Measurements from ENCODE around the gene AUTS2.

AUTS2 gene

GRCh38 chr7:69588773-69589172 lies 9.5 kb upstream of the AUTS2 start (continued):
- TF ChIP-seq HOXD13 (CRISPR knock-in tag; IDR thresholded peaks at IDR 0.05; ENCODE audit: borderline replicate concordance) = no peak
- TF ChIP-seq SALL2 (tag by site-specific recombination; IDR thresholded peaks at IDR 0.05; ENCODE audit: borderline replicate concordance) = no peak
- peak; percentile 62 for TF ChIP-seq HIC1 (tag by site-specific recombination; IDR thresholded peaks at IDR 0.05)
- no peak for TF ChIP-seq ZNF518A (tag by site-specific recombination; conservative IDR thresholded peaks at IDR 0.05; ENCODE audit: low read depth)
- 0 out of 2 replicates have a peak, but pooled peaks have one; percentile 57 for TF ChIP-seq ZSCAN30 (tag by site-specific recombination; IDR thresholded peaks at IDR 0.05)
- TF ChIP-seq ZNF701 (tag by site-specific recombination; IDR thresholded peaks at IDR 0.05) = no peak
- no peak for TF ChIP-seq RBAK (tag by site-specific recombination; IDR thresholded peaks at IDR 0.05)
- 0 out of 2 replicates have a peak, but pooled peaks have one; percentile 21 for TF ChIP-seq KLF10 (tag by site-specific recombination; IDR thresholded peaks at IDR 0.05)
- no peak for TF ChIP-seq ZBTB26 (tag by site-specific recombination; optimal IDR thresholded peaks at IDR 0.05)
- TF ChIP-seq ZNF585B (tag by site-specific recombination; IDR thresholded peaks at IDR 0.05) = no peak
- no peak for TF ChIP-seq ZNF350 (tag by site-specific recombination; IDR thresholded peaks at IDR 0.05)
- TF ChIP-seq ZNF266 (tag by site-specific recombination; IDR thresholded peaks at IDR 0.05; ENCODE audit: low read depth) = no peak
- TF ChIP-seq ZNF529 (tag by site-specific recombination; IDR thresholded peaks at IDR 0.05; ENCODE audit: insufficient replicate concordance) = no peak
- TF ChIP-seq ZNF214 (tag by site-specific recombination; IDR thresholded peaks at IDR 0.05; ENCODE audit: borderline replicate concordance) = no peak
- peak; percentile 85 for TF ChIP-seq ZNF366 (tag by site-specific recombination; conservative IDR thresholded peaks at IDR 0.05)
- TF ChIP-seq HOXA7 (CRISPR knock-in tag; IDR thresholded peaks at IDR 0.05; ENCODE audit: borderline replicate concordance) = no peak
- TF ChIP-seq ZBTB1 (tag by site-specific recombination; IDR thresholded peaks at IDR 0.05) = no peak
- no peak for TF ChIP-seq PRDM2 (tag by site-specific recombination; IDR thresholded peaks at IDR 0.05; ENCODE audit: borderline replicate concordance)
- no peak for TF ChIP-seq BCL11A (tag by site-specific recombination; IDR thresholded peaks at IDR 0.05; ENCODE audit: low read depth)
- no peak for TF ChIP-seq ZBTB44 (tag by site-specific recombination; IDR thresholded peaks at IDR 0.05)
- no peak for TF ChIP-seq ZNF560 (tag by site-specific recombination; IDR thresholded peaks at IDR 0.05; ENCODE audit: borderline replicate concordance)
- no peak for TF ChIP-seq TCF7L2 (IDR thresholded peaks at IDR 0.05; ENCODE audit: borderline replicate concordance, low read depth, low read length)
- TF ChIP-seq ZNF132 (tag by site-specific recombination; IDR thresholded peaks at IDR 0.05; ENCODE audit: borderline replicate concordance) = no peak
- no peak for TF ChIP-seq ZNF785 (tag by site-specific recombination; IDR thresholded peaks at IDR 0.05)
- TF ChIP-seq KLF8 (tag by site-specific recombination; IDR thresholded peaks at IDR 0.05) = peak; percentile 67
